Measurements from ENCODE around the gene LSP1.

GRCh38 chr11:1928891-1929541 lies 76.1 kb downstream of the LSP1 start:
- TF ChIP-seq CTCF (IDR thresholded peaks at IDR 0.05) = no peak
- TF ChIP-seq EP300 (IDR thresholded peaks at IDR 0.05; ENCODE audit: low read depth) = no peak
- TF ChIP-seq POLR2A (IDR thresholded peaks at IDR 0.05) = no peak
- TF ChIP-seq POLR2AphosphoS5 (IDR thresholded peaks at IDR 0.05) = no peak

Data from transverse colon (tissue), 4 donors.